HG03575 (cell line): ENCODE results near the gene RAX.

Experiments used
- ATAC-seq: cut with Tn5 transposase; IDR thresholded peaks from one replicate; pipeline ENCODE4 v1.9.1; 2021; ENCODE audit not compliant: unreplicated experiment, insufficient number of reproducible peaks, low FRiP score; ENCODE audit errors: extremely low read depth

Gene RAX

DNA sequence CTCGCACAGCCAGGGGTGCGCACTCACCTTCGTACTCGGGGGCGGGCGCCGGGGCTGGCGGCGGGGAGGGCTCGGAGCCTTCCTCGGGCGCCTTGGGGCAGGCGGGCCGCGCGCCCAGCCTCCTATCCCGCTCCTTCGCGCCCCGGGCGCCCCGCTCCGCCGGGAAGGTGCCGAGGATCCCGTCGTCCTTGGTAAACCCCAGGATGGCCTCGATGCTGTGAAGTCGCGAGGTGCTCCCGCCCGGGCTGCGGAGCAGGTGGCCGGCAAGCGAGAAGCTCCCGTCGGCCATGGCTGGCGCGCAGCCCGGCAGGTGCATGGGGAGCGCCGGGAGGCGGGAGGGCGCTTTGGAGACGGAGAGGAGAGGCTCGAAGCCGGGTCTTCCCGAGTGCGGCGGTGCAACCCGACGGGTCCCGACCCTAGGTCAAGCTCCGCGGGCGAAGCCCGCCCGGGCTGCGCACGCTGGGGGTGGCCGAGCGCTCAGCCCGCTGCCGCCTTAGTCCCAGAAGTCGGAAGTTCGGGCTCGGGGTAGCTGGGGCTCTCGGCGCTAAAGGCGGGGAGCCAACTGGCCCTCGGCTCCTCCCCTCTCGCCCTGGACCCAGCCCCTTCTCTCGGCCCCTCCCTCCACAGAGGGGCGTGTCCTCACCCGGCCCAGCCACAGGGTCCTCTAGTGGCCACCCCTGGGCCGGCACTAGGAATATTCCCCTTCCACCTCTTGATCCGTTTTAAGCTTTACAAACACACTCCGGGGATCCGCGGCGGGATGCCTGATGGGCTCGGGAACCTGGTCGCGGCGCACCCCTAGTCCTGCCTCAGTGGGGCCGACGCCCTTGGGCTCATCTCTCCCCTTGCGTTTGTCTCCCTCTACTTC, at the start of gene RAX:
TSS of gene RAX (minus strand) at position 564 of the 868 bp plus-strand sequence. CDS start at position 316, 248 bp downstream.
- no peak for ATAC-seq

DNA sequence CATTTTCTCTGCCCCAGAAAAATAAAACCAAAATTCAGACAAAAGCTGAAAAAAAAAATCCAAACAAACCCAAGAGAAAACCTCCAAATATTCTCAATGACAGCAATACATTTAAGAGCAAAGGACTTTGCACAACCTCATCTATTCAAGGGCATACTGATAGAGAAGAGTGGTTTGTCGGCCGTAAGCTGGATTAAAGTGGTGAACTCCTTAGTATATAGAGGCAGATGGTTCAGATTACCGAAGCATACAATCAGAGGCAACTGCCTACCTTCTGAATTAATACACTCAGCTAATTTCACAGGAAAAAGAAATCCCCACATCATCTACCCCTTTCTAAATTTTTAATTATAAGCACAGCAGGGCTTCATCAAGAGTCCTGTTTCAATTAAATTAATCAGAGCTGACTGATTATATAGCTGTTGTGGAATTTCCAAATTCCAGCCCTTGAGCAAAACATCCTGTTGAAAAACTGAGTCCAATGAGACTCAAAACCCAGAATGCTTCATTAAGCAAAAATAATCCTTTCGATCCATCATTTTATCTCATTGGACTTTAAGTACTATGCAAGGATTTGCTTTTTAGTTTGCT, 45.3 kb upstream of the RAX start, which contains the start of gene CPLX4:
TSS of gene CPLX4 (minus strand) at position 190 of the 591 bp plus-strand sequence. CDS start at position 3, 187 bp downstream.
- no peak for ATAC-seq

DNA sequence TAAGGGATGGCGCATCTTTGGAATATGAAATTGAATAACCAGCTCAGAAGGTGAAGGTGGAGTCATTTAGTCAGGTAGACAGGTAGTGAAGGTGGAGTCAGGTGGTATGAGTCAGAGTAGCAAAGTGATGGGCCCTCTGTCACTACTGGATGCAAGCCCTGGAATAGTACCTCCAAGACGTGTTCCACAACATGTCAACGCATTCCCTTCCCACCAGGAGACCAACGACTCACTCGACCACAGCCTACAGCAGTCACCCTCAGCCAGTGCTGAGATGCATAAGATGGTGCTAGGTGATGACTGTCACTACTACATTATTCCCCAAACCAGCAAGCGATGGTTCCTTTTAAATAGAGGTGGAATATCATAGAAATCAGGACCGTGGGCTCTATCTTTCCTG, 38.4 kb upstream of the RAX start:
- ATAC-seq: no peak

DNA sequence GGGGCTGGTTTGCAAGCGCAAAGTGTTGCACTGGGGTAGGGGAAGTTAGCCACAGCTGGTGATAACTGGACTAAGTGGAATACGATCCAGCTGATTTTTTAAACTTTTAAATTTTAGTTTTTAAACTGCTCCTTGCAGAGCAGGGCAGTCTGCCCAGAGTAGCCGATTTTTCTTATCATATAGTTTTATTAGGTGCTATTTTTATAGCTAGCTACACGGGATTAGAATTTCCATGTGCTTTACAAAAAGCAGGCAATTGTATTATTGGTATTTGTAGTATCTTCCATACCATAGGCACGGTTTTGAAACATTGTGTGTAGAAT, 35.6 kb upstream of the RAX start:
- no peak for ATAC-seq

DNA sequence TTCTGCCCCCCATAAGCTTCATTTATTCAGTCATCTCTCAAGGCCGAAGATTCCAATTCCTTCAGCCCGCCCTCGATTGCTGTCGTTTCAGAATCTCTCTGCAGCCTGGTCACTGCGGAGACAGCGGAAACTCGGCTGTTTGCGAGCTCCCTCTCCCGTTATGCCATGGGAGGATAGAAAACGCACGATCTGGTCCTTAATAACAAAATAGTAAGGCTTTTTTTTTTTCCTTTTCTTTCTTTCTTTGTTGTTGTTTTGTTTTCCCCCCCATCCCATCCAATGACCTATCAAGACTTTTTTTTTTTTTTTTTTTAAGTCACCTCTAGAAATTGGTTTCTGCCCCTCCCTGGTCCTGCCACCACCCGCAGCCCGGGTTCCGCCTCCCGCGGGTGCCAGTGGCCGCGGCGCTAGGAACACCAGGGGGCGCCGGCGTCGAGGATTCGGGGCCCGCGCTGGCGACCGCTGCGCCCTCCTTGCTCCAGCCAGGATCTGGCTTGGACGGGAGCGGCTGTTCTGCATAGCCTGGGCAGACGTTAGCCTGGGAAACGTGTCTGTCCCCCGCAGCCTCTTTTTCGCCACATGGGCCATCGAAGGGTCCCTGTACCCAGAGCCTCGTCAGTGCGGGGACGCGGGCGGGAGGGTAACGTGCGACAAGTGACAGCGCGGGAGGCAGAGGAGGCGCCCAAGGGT, 35.1 kb upstream of the RAX start:
- no peak for ATAC-seq

DNA sequence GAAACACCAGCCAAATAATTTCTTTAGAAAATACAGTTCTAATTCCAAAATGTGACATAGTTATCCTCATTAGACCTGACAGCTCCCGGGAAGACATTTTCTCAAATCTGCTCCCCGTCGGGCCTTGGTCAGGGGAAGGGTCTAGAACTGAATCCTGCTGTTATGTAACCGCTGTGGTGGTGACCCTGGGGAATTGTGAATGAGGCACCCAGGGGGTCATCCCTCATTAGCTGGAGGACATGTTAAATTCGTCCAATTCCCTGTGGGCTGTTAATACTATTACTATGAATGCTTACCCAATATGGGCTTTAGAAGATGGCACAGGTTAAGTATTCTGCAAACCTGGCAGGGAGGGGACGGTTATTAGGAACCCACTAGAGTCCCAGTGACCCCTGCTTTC, 33.4 kb upstream of the RAX start:
- no peak for ATAC-seq

DNA sequence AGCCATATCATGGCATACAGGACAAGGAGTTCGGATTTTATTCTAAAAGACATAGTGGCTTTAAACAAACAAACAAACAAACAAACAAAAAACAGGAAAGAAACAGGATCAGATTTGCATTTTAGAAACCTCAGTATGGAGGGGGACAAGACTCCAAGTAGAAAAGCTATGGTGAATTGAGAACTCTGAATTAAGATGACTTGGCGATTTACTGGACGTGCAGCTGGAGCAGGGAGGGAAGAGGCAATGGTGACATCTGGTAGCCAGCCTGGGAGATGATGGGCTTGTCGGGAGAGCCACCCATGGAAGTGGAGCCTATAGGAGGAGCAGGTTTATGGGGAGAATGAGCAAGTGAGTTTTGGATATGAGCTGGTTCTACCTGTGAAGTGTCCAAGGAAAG, 32.0 kb upstream of the RAX start:
- no peak for ATAC-seq

DNA sequence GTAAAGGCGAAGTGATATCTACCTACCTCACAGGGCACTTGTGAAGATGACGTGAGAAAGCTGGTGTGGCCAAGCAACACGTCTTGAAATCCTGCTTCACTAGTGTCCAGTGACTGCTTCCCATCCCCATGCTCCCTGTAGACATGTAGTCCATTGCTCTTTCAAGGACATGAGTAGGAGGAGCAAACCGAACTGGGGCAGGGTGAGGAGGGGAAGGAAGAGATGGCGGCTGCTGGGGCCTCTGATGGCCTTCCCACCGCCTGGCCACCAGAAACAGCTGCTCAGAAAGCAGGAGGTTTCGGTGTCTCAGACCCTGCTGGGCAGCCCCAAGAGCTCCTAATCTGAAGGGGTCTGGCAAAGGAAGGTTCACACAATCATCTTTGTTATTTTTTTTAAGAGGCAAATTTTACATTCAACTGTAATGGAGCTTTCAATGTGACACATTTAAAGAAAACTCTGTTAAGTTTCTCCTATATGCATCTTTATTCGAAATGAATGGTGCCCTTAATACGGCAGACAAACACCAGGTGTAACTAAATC, 30.5 kb upstream of the RAX start:
- ATAC-seq: no peak

DNA sequence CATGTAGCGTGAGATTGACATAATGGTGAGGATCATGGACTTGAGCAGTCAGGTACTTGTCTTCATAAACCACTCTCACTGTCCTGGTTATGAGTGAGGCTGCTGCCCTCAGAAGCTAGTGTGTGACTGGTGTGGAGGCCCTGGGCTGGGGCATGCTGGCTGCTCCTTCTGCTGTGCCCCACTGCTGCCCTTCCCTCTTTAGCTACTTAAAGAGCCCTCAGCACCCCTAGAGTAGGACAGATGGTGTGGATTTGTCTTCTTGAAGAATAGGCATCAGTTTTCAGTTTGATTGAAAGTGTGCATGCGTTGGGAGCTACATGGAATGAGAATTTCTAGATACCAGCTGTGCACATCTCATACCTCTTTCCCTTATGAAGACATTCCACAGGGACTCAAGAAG, 29.8 kb upstream of the RAX start:
- ATAC-seq: no peak

DNA sequence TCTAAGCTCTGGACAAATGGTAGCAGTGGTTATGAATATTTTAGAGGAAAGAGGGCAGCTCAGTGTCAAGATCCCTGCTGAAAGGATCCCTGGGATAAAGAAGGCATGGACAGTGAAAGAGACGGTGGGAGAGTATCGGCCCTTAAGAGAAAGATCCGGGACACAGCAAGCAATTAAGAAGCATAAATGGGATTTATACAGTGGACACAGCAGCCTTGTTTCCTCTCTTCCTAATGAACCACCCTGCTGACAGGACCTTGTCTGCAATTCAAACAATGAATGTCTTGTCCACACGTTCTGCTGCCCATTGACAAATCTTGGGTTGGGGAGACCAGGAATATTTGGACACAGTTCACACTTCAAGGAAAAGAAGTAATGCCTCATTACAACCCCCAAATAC, 28.7 kb upstream of the RAX start:
- no peak for ATAC-seq

DNA sequence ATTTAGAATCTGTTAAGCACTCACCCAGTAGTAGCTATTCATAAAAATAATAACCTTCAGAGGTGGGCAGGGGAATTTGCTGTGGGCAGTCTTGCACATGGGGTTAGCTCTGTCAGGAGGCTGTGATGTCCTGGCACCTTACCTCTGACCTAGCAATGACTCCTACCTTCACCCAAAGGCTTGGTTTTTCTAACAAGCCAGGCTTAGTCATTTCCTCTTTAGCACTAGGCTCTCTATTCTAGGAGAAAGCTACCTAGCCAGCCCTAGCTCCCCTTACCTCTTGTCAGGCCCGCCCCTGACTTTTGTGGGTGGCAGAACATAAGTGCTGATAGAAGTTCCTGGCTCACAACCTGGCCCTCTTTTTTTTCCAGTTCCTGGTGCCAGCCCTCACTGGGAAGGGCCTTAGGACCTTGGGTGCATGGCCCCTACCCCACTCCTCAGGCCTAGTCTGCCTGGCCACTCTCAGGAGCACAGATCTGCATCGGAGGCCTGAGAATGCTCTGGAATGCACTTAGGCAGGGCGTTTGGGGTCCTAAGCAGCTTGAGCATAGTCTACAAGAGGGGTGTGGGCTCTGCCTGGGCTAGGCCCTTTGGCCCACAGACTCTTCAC, 27.5 kb upstream of the RAX start:
- no peak for ATAC-seq

DNA sequence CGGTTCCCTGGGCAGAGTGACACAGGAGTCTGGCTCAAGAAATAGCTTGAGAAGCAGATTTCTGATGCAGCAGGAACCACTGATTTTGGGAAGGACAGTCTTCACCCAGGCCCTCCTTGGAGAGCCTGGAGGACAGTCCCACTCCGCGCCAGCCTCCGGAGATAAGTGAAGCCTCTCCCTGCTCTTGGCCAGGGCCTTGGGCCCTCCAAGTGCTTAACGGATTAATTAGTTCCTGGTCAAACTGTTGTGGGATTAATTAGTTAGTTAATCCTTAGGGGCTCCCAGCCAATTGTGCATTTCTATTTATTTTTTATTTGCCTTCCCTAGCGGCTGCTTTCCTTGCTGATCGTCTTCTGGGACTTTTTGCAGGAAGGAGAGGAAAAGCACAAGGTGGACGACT, 25.6 kb upstream of the RAX start:
- no peak for ATAC-seq

DNA sequence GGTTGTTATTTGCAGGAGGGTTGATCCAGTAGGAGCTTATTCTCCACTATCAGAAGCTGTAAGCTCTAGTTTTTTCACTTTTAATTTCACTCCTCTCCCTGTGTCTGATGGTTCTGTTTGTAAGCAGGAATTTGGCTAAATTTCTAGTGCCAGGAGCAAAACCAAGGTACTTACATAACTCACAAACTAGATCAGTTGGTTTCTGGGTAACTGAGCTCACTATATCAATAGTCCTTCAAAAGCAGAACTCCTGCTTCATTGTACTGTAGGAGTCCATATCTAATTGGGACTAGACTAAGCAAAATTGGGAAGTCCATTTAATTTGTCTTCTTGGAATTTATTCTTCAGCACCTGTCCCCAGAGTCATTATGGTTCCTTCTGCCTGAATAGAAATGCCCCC, 20.1 kb upstream of the RAX start:
- ATAC-seq: no peak

DNA sequence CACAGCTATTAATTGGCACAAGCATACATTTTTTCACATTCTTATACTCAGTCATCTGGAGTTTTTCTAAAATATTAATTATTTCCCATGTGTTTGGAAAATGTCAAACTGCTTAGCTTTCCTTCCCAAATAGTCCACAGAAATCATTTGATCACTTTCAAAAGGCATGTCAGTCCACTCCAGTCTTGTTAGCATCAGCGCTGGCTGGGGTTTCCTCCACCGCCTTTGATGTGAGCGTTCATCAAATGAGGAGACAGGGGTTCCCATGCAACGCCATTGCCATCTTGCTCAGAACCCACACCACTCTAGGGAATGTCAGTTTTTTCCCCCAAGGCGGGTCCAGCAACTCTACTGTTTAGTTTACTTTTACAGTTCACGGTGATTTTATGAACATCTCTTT, 13.1 kb upstream of the RAX start:
- no peak for ATAC-seq

DNA sequence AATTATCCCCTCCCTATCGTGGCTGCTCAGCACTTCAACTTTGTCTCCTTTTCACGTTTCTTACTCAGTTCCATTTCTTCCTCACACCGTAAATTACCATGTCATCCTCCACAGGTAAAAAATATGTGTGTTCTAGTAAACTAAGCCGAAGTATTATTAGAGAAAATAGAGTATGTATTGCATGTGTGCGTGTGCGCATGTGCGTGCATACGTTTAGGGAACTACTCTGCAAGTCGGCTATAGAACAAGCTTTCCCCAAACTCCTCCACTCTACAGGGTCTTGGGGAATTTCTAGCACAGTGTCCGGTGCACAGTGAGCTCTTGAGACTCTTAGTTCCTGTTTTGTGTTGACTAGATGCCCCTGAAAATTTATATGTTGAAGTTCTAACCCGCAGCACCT, 9.1 kb upstream of the RAX start:
- ATAC-seq: no peak

DNA sequence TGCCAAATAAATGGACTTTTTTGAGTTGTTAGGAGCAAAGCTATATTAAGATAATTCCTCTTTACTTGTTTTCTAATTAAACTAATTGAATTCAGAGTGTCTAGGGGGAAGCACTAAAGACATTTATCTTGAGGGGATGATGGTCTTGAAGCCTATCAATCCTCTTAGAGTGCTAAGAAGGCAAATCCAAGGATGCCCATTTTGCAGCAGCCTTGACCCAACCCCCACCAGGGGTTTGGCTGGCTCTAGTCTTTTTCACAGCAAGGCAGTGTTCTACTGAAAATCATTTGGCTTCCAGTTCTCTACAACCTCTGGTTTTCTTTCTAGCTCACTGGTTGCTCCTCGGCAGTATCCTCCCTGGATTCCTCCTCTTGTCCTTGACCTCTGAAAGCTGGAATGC, 6.5 kb upstream of the RAX start:
- ATAC-seq: no peak

DNA sequence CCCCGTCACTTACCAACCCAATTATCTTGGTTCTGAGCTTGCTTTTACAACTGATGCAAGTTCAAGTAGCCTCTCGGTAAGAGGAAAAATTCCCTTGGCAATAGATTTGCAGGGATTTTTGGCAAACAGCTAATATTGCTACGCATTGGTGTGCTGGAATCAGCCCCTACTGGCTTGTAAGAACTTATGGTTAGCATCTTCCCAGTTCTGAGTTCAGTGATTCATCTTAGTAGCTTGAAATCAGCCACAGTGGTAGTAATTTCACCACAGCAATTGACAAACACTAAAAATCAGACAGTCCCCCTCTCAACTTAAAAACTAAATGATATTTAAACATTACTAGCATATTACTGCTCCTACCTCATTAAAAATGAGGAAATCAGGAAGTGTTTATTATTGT, 5.9 kb upstream of the RAX start:
- ATAC-seq: no peak

DNA sequence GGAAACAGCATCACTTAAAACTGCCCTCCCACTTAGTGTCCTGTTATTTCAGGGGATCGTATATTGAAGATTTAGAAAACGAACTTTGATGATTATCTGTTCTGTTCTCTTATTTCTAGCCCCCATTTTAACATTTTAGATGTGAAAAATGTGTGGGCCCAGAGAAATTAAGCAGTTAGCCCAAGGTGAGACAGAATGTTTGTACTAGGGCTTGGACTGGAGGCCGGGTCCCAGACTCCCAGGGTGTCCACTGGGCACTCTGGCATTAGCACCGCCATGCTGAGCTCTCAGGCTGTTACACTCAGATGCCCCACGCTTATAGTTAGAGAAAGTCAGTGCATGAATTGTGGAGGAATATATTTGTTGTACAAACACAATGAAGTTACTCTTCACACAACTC, 5.5 kb upstream of the RAX start:
- ATAC-seq: no peak

DNA sequence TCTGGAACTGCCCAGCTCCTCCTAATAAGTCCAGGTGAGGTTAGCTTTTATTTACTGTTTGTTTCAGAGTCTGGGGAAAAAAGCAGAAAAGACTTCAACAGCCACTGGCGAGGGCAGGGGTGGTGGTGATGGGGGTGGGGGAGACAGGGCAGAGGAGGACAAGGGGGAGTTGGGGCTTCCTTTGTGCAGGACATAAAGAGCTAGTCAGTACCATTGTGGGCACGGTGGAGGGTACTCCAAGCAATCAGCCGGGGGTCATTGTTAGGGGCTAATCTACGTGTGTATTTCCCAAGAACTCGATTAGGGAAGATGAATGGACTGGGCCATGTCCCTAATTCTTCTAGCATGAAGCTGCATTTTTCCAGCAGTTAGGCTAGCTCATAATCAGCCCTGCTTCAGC, 2.8 kb upstream of the RAX start:
- no peak for ATAC-seq
